WTC11 (cell line): Measurements from ENCODE around the gene COL27A1. TPM values are rescaled to one million over a fixed set of nuclear protein-coding genes. Genes with fewer than 3 reads are reported as not detected.

Experiments
- ATAC-seq: fragments of 200-7000 bp; cut with Tn5 transposase; 2 replicates; pipeline ENCODE4 v1.10.0; 2021; ENCODE audit warnings: mild to moderate bottlenecking, moderate library complexity
- CTCF ChIA-PET: fragments of 300-600 bp; sonication (Branson Sonifier 250); formaldehyde crosslinking; loops from one replicate; lab custom pipeline; 2021; ENCODE audit warnings: antibody characterized with exemption; lab: Charles Lee
- POLR2A ChIA-PET: fragments of 350-600 bp; sonication (Branson Sonifier 250); formaldehyde crosslinking; loops from one replicate; lab custom pipeline; 2021; ENCODE audit warnings: antibody characterized with exemption; lab: Charles Lee
- DNase-seq: peaks from one replicate; pipeline ENCODE4 v3.0.0; 2021; ENCODE audit warnings: low spot score
- H3K27ac Mint-ChIP-seq: 2 replicates; pipeline ENCODE4 v1.8.0; 2021; ENCODE audit warnings: mixed read lengths
- H3K27me3 Mint-ChIP-seq: 2 replicates; pipeline ENCODE4 v1.8.0; 2021; ENCODE audit warnings: low read depth, mild to moderate bottlenecking, moderate library complexity, mixed read lengths
- H3K36me3 Mint-ChIP-seq: 2 replicates; pipeline ENCODE4 v1.8.0; 2021; ENCODE audit warnings: mixed read lengths
- H3K4me1 Mint-ChIP-seq: 2 replicates; pipeline ENCODE4 v1.8.0; 2022; ENCODE audit warnings: mixed read lengths
- H3K4me3 Mint-ChIP-seq: 2 replicates; pipeline ENCODE4 v1.8.0; 2021; ENCODE audit warnings: mild to moderate bottlenecking, moderate library complexity, mixed read lengths
- H3K9me3 Mint-ChIP-seq: 2 replicates; pipeline ENCODE4 v1.8.0; 2021; ENCODE audit warnings: mixed read lengths
- AFF4 ChIP-seq: sonication (generic); formaldehyde crosslinking; IDR thresholded peaks from 2 replicates; pipeline ENCODE4 v1.8.1; 2023; ENCODE audit warnings: mild to moderate bottlenecking, missing genetic modification reagents, borderline replicate concordance
- ATF6 ChIP-seq: sonication (generic); formaldehyde crosslinking; IDR thresholded peaks from 2 replicates; pipeline ENCODE4 v1.8.1; 2023; ENCODE audit warnings: mild to moderate bottlenecking, missing genetic modification reagents
- CREB1 ChIP-seq: sonication (generic); formaldehyde crosslinking; IDR thresholded peaks from 2 replicates; pipeline ENCODE4 v1.8.0; 2023; ENCODE audit warnings: mild to moderate bottlenecking, missing genetic modification reagents
- CREM ChIP-seq: sonication (generic); formaldehyde crosslinking; IDR thresholded peaks from 2 replicates; pipeline ENCODE4 v1.8.1; 2022; ENCODE audit warnings: mild to moderate bottlenecking, missing genetic modification reagents, moderate library complexity
- EMX1 ChIP-seq: fragments of 250-450 bp; sonication (Bioruptor Pico); IDR thresholded peaks from 2 replicates; pipeline ENCODE4 v1.8.0; 2021; ENCODE audit warnings: mild to moderate bottlenecking
- ERG ChIP-seq: fragments of 250-450 bp; sonication (Bioruptor Pico); IDR thresholded peaks from 2 replicates; pipeline ENCODE4 v1.8.0; 2021; ENCODE audit warnings: mild to moderate bottlenecking
- GTF2I ChIP-seq: fragments of 250-450 bp; sonication (Bioruptor Pico); conservative IDR thresholded peaks from 2 replicates; pipeline ENCODE4 v1.4.0; 2021; ENCODE audit warnings: mild to moderate bottlenecking
- IRF2 ChIP-seq: sonication (generic); formaldehyde crosslinking; IDR thresholded peaks from 2 replicates; pipeline ENCODE4 v1.8.0; 2022; ENCODE audit warnings: low read depth, missing genetic modification reagents, borderline replicate concordance
- MAX ChIP-seq: sonication (generic); formaldehyde crosslinking; IDR thresholded peaks from 2 replicates; pipeline ENCODE4 v1.8.0; 2022; ENCODE audit warnings: mild to moderate bottlenecking, missing genetic modification reagents
- MYBL2 ChIP-seq: sonication (generic); formaldehyde crosslinking; IDR thresholded peaks from 2 replicates; pipeline ENCODE4 v1.8.1; 2023; ENCODE audit warnings: mild to moderate bottlenecking, moderate library complexity, missing genetic modification reagents
- NFE2L1 ChIP-seq: sonication (generic); formaldehyde crosslinking; IDR thresholded peaks from 2 replicates; pipeline ENCODE4 v1.8.1; 2023; ENCODE audit warnings: missing genetic modification reagents
- NR1H2 ChIP-seq: sonication (generic); formaldehyde crosslinking; IDR thresholded peaks from 2 replicates; pipeline ENCODE4 v1.9.0; 2021; ENCODE audit warnings: mild to moderate bottlenecking, moderate library complexity, missing genetic modification reagents
- OVOL2 ChIP-seq: fragments of 250-450 bp; sonication (Bioruptor Pico); IDR thresholded peaks from 2 replicates; pipeline ENCODE4 v1.9.0; 2021; ENCODE audit warnings: mild to moderate bottlenecking, borderline replicate concordance
- PREB ChIP-seq: sonication (generic); formaldehyde crosslinking; IDR thresholded peaks from 2 replicates; pipeline ENCODE4 v1.8.1; 2022; ENCODE audit warnings: mild to moderate bottlenecking, missing genetic modification reagents, moderate library complexity, borderline replicate concordance
- SMAD3 ChIP-seq: sonication (generic); formaldehyde crosslinking; IDR thresholded peaks from 2 replicates; pipeline ENCODE4 v1.8.0; 2022; ENCODE audit warnings: missing genetic modification reagents, mild to moderate bottlenecking, borderline replicate concordance
- SP1 ChIP-seq: sonication (generic); formaldehyde crosslinking; conservative IDR thresholded peaks from 2 replicates; pipeline ENCODE4 v1.8.1; 2022; ENCODE audit warnings: missing genetic modification reagents
- TCF7 ChIP-seq: sonication (generic); formaldehyde crosslinking; IDR thresholded peaks from 2 replicates; pipeline ENCODE4 v1.8.0; 2022; ENCODE audit warnings: mild to moderate bottlenecking, low read depth, missing genetic modification reagents, moderate library complexity
- TEAD1 ChIP-seq: sonication (generic); formaldehyde crosslinking; IDR thresholded peaks from 2 replicates; pipeline ENCODE4 v1.8.0; 2022; ENCODE audit warnings: mild to moderate bottlenecking, missing genetic modification reagents
- ZBTB21 ChIP-seq: sonication (generic); formaldehyde crosslinking; IDR thresholded peaks from 2 replicates; pipeline ENCODE4 v1.8.1; 2023; ENCODE audit warnings: mild to moderate bottlenecking, missing genetic modification reagents, borderline replicate concordance
- ZNF121 ChIP-seq: sonication (generic); formaldehyde crosslinking; IDR thresholded peaks from 2 replicates; pipeline ENCODE4 v1.8.0; 2023; ENCODE audit warnings: missing genetic modification reagents
- ZNF396 ChIP-seq: fragments of 250-450 bp; sonication (Bioruptor Pico); IDR thresholded peaks from 2 replicates; pipeline ENCODE4 v1.8.0; 2021; ENCODE audit warnings: mild to moderate bottlenecking, moderate library complexity, borderline replicate concordance
- ZNF423 ChIP-seq: fragments of 250-450 bp; sonication (Bioruptor Pico); IDR thresholded peaks from 2 replicates; pipeline ENCODE4 v2.1.2; 2022; ENCODE audit warnings: mild to moderate bottlenecking, moderate library complexity
- ZNF671 ChIP-seq: fragments of 250-450 bp; sonication (Bioruptor Pico); IDR thresholded peaks from 2 replicates; pipeline ENCODE4 v1.8.0; 2021; ENCODE audit warnings: mild to moderate bottlenecking
- total RNA-seq: library from RNA; stranded (reverse); gene quantifications from 3 replicates; pipeline ENCODE4 v1.2.3, GENCODE V29; 2021
- TF ChIP-seq, protein P1 (sequence below): sonication (generic); formaldehyde crosslinking; IDR thresholded peaks from 2 replicates; pipeline ENCODE4 v1.8.0; 2022; ENCODE audit warnings: mild to moderate bottlenecking, missing genetic modification reagents
- TF ChIP-seq, protein P2 (sequence below): sonication (generic); formaldehyde crosslinking; IDR thresholded peaks from 2 replicates; pipeline ENCODE4 v1.8.1; 2023; ENCODE audit warnings: mild to moderate bottlenecking, moderate library complexity, missing genetic modification reagents

The COL27A1 gene
- total RNA-seq, 1 experiment from 2014 or later: 47.5 TPM

DNA sequence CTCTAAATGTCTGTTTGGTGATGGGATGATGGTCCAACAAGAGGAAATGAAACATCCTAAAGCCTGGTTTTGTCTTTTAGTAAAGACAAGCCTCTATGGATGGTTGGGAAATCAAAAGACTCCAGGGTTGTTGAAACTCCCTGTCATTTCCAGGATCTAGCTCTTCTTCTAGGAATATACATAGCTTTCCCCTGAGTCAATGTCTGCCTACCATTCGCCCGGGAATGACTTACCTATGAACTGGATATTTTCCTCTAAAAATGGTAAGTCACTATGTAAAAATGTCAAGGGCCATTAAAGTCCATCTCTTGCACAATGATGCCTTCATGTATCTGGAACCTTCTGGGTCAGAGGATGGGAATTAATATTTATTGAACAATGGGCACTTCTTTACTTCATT lies 45.2 kb upstream of the COL27A1 start:
- no peak for DNase-seq
- ATAC-seq: no peak
- Mint-ChIP-seq H3K36me3 (no peaks in the 10 kb centered on the region), H3K27ac (no peak overlapping the region), H3K9me3 (no peaks in the 10 kb centered on the region), H3K27me3 (peaks cover 75% of the 10 kb centered on the region), H3K4me1 (peaks cover 13% of the 10 kb centered on the region), H3K4me3 (no peak overlapping the region)
- POLR2A ChIA-PET: no interaction called here
- no peak for TF ChIP-seq ZNF671
- no peak for TF ChIP-seq ZNF423 (CRISPR knock-in tag)
- TF ChIP-seq SP1 (CRISPR knock-in tag): no peak
- TF ChIP-seq, protein P1, sequence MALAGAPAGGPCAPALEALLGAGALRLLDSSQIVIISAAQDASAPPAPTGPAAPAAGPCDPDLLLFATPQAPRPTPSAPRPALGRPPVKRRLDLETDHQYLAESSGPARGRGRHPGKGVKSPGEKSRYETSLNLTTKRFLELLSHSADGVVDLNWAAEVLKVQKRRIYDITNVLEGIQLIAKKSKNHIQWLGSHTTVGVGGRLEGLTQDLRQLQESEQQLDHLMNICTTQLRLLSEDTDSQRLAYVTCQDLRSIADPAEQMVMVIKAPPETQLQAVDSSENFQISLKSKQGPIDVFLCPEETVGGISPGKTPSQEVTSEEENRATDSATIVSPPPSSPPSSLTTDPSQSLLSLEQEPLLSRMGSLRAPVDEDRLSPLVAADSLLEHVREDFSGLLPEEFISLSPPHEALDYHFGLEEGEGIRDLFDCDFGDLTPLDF (CRISPR knock-in tag): no peak
- TF ChIP-seq MAX (CRISPR knock-in tag): no peak
- TF ChIP-seq, protein P2, sequence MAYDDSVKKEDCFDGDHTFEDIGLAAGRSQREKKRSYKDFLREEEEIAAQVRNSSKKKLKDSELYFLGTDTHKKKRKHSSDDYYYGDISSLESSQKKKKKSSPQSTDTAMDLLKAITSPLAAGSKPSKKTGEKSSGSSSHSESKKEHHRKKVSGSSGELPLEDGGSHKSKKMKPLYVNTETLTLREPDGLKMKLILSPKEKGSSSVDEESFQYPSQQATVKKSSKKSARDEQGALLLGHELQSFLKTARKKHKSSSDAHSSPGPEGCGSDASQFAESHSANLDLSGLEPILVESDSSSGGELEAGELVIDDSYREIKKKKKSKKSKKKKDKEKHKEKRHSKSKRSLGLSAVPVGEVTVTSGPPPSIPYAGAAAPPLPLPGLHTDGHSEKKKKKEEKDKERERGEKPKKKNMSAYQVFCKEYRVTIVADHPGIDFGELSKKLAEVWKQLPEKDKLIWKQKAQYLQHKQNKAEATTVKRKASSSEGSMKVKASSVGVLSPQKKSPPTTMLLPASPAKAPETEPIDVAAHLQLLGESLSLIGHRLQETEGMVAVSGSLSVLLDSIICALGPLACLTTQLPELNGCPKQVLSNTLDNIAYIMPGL: no peak
- TF ChIP-seq SMAD3: no peak
- TF ChIP-seq ZNF121: no peak
- no peak for TF ChIP-seq TCF7
- TF ChIP-seq IRF2 (CRISPR knock-in tag): no peak
- no peak for TF ChIP-seq ATF6 (CRISPR knock-in tag)
- no peak for TF ChIP-seq MYBL2 (CRISPR knock-in tag)
- TF ChIP-seq OVOL2 (CRISPR knock-in tag): no peak
- no peak for TF ChIP-seq CREM (CRISPR knock-in tag)
- no peak for TF ChIP-seq NR1H2 (CRISPR knock-in tag)
- TF ChIP-seq ERG (CRISPR knock-in tag): no peak
- no peak for TF ChIP-seq GTF2I (CRISPR knock-in tag)
- no peak for TF ChIP-seq TEAD1
- TF ChIP-seq PREB (CRISPR knock-in tag): no peak
- CTCF ChIA-PET: interaction anchor here (0.6 to 5.2 kb wide), 5 partner anchors 43 to 179 kb away, joined by 3 to 232 read pairs (median 78); partner anchors contain the start of gene COL27A1

DNA sequence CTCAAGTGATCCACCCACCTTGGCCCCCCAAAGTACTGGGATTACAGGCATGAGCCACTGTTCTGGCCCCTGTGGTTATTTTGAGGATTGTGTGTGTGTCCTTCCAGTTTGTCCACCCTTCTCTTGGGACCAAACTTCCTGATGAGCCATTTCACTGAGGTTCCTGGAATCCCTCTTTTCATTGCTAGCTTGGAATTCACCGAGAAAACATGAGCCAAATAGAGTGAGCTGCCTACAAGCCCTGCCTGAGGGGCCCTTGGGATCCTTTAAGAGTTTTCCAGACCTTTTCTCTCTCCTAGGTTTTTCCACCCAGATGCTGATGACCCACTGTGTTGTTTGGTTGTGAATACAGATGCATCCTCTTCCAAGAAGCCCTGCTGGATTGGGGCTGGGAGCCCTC lies 43.0 kb upstream of the COL27A1 start:
- DNase-seq (no peak), ATAC-seq (no peak)
- ChIA-PET POLR2A (no interaction called here), CTCF (interaction anchor here (1.8 kb wide), 1 partner anchor 42 kb away, joined by 4 read pairs; no protein-coding TSS in a partner anchor)
- Mint-ChIP-seq H3K4me3 (no peak overlapping the region), H3K4me1 (peaks cover 13% of the 10 kb centered on the region), H3K27ac (no peak overlapping the region), H3K36me3 (no peaks in the 10 kb centered on the region), H3K9me3 (no peaks in the 10 kb centered on the region), H3K27me3 (peaks cover 71% of the 10 kb centered on the region)
- TF ChIP-seq NFE2L1 (CRISPR knock-in tag): no peak
- TF ChIP-seq GTF2I (CRISPR knock-in tag): no peak
- TF ChIP-seq AFF4 (CRISPR knock-in tag): no peak
- no peak for TF ChIP-seq TCF7
- TF ChIP-seq NR1H2 (CRISPR knock-in tag): no peak
- no peak for TF ChIP-seq IRF2 (CRISPR knock-in tag)
- no peak for TF ChIP-seq CREB1
- no peak for TF ChIP-seq EMX1 (CRISPR knock-in tag)
- no peak for TF ChIP-seq ZBTB21
- no peak for TF ChIP-seq ZNF396
